GM12874 (cell line): ENCODE results near the gene RHBDF1.

Experiments used
- TF ChIP-seq, protein P1 (sequence below): IDR thresholded peaks from 2 replicates; pipeline ENCODE4 v1.5.1; 2011; ENCODE audit warnings: low read depth, mild to moderate bottlenecking, control low read depth, low read length, moderate library complexity; ENCODE audit not compliant: insufficient read depth

Gene RHBDF1

DNA sequence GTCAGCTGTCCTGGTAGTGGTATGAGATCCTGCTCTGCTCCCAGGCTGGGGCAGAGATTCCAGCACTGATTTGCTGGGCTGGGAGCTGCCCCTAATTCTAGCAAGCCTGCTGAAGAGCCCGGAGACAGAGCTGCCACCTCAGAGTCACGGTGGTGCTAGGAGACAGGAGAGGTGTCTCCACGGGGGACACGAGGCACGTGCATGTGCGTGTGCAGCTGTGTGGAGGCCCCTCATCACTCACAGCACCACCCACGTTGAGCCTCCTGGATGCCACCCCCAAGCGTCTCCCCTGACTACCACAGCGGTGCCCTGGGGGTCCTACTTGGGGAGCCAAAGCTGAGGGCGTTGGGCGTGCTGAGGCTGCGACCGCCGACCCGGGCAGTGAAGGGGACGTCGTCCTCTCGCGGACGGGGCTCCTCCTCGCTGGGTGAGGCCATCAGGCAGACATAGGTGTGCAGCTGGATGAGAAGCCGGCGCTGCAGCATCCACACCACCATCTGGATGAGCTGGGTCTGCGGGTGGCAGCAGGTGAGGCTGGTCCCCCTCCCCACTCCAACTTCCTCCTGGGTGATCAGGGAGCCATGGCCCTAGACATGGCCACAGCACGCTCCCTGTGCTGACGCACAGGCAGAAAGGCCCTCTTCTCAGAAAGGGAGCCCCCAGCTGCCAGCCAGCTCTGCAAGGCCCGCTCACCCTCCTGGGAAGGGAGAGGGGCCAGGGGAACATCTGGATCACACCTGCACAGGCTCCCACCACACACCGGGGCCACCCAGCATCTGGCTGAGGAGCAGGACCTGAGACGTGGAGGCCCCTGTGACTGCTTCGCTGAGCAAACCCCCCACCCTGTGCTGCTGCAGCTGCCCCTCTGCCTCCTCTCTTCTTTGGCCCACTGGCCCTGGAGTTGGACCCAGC is 17.2 kb upstream of the RHBDF1 start:
- TF ChIP-seq, protein P1, sequence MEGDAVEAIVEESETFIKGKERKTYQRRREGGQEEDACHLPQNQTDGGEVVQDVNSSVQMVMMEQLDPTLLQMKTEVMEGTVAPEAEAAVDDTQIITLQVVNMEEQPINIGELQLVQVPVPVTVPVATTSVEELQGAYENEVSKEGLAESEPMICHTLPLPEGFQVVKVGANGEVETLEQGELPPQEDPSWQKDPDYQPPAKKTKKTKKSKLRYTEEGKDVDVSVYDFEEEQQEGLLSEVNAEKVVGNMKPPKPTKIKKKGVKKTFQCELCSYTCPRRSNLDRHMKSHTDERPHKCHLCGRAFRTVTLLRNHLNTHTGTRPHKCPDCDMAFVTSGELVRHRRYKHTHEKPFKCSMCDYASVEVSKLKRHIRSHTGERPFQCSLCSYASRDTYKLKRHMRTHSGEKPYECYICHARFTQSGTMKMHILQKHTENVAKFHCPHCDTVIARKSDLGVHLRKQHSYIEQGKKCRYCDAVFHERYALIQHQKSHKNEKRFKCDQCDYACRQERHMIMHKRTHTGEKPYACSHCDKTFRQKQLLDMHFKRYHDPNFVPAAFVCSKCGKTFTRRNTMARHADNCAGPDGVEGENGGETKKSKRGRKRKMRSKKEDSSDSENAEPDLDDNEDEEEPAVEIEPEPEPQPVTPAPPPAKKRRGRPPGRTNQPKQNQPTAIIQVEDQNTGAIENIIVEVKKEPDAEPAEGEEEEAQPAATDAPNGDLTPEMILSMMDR: no peak

GRCh38 chr16:88613-89012 is 16.2 kb upstream of the RHBDF1 start:
- TF ChIP-seq, protein P1: no peak

- TF ChIP-seq, protein P1: no peak
These were observed 14.1 kb upstream of the RHBDF1 start for GRCh38 chr16:86483-86952.

- TF ChIP-seq, protein P1: no peak
These were observed 13.4 kb upstream of the RHBDF1 start for GRCh38 chr16:85865-86264.

DNA sequence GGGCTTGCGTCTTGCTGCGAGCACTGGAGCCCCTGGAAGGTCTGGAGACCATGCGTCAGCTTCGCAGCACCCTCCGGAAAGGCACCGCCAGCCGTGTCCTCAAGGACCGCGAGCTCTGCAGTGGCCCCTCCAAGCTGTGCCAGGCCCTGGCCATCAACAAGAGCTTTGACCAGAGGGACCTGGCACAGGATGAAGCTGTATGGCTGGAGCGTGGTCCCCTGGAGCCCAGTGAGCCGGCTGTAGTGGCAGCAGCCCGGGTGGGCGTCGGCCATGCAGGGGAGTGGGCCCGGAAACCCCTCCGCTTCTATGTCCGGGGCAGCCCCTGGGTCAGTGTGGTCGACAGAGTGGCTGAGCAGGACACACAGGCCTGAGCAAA is 13.0 kb upstream of the RHBDF1 start:
- TF ChIP-seq, protein P1: no peak

- TF ChIP-seq, protein P1: no peak
These were observed 12.4 kb upstream of the RHBDF1 start for GRCh38 chr16:84718-85406.
